GM21786 (cell line): ENCODE results near the gene RABL6.
"Not testable (repeated sequence)": the region's sequence is repeated elsewhere in the genome, so short reads cannot be mapped to it uniquely, and the experiment has no call there.

ENCODE experiments used
- ATAC-seq: cut with Tn5 transposase; IDR thresholded peaks from one replicate; pipeline ENCODE4 v1.9.1; 2021; ENCODE audit not compliant: unreplicated experiment

RABL6 gene

GRCh38 chr9:136774416-136775045, 33.2 kb upstream of the RABL6 start:
- no peak for ATAC-seq

DNA sequence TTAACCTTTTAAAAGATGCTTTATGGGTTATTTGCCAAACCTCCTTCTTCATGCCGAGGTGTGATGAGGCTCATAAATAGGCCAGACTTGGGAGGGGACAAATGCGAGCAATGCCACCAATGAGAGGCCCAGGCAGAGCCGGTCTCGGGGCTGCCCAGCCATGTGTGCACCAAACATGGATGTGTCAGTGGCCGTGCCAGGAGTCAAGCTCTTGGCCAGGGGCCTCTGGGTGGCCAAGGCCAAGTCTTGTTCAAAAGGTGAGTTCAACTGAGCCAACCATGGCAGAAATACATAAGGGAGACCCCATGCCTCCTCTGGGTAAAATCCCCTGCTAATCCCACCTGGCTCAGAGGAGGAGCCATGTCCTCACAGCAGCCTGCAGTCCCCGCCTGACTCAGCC, 32.6 kb upstream of the RABL6 start:
- ATAC-seq, result no peak

- no peak for ATAC-seq
These were observed 30.8 kb upstream of the RABL6 start for GRCh38 chr9:136776947-136777346.

DNA sequence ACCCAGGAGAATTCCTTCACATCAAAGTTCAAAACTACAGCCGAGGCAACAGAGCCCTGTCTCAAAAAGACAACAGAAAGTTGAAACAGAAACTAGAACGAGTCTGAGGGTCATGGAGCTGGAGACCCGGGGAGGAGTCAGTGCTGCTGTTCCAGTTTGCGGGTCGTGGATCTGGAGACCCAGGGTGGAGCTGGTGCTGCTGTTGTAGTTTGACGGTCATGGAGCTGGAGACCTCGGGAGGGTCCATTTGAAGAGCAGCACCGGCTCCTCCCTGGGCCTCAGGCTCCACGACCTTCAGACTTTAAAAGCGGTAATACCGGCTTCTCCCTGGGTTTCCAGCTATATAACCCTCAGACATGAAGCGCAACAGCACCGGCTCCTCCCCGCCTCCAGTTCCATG, 30.4 kb upstream of the RABL6 start:
- ATAC-seq, result no peak

DNA sequence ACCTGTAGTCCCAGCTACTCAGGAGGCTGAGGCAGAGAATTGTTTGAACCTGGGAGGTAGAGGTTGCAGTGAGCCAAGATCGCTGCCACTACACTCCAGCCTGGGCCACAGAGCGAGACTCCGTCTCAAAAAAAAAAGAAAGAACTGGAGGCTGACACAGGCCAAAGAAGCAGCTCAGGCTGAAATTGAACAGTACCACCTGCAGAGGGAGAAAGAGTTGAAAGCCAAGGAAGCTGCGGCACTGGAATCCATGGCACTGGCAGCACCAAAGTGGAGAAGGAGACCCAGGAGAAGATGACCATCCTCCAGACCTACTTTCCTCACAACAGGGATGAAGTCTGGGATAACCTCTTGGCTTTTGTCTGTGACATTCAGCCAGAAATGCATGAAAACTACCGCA, 27.9 kb upstream of the RABL6 start:
- ATAC-seq, result no peak

DNA sequence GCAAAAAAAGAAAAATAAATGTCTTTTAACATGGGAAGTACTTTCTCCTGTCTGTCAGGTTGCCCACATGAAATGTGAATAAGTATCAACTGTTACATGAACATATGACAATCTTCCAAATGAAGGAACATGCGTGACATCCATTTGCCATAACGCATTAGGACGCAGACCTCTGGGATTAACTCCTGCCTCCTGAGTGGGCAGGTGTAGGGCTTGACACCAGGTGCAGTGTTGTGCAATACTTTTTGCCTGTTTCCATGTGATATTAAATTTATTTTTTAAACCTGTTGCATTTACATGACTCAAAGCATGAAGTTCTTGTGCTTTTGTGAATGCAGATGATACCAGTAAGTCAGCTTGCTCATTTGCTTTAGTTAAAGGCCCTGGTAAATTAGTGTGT, 25.3 kb upstream of the RABL6 start:
- no peak for ATAC-seq

- no peak for ATAC-seq
These were observed 23.3 kb upstream of the RABL6 start for GRCh38 chr9:136784249-136784996.

GRCh38 chr9:136784997-136785361, 22.8 kb upstream of the RABL6 start:
- no peak for ATAC-seq

GRCh38 chr9:136785565-136786355, 22.0 kb upstream of the RABL6 start:
- ATAC-seq, result not testable (repeated sequence)

DNA sequence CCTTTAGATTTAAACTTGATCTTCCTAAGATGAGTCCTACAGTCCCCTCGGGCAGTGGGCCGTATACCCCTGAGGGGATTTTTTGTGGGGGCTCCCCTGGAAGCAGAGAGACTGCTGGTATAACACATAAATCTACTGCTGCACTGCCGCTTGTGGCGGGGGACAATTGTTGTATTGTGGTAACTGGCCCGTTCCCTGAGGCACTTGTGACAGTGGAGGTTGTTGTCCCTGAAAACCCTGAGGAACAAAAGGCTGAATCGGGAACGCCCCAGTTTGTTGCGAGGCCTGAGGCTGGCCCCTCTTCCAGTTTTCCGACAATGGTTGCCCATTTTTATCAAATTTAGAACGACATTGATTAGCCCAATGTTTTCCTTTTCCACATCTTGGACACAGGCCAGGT, 21.3 kb upstream of the RABL6 start:
- ATAC-seq, result no peak

DNA sequence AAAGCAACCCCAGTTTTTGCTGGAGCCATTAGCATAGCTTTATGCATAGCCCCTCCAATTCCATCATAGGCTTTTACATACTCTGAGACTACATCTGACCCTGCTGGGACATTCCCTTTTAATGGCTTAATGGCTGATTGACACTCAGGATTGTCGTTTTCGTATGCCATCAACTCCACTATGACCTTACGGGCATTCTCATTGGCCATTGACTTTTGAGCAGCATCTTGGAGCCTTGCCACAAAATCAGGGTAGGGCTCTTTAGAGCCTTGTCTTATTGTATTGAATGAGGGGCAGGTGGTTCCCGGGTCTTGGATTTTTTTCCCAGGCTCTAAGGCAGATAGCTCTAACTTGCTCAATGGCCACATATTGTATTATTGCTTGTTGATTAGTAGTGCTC, 20.8 kb upstream of the RABL6 start:
- not testable (repeated sequence) for ATAC-seq

GRCh38 chr9:136787690-136788400, 19.9 kb upstream of the RABL6 start:
- ATAC-seq, result no peak

- not testable (repeated sequence) for ATAC-seq
These were observed 18.9 kb upstream of the RABL6 start for GRCh38 chr9:136788644-136789522.

GRCh38 chr9:136789523-136789937, 18.2 kb upstream of the RABL6 start:
- no peak for ATAC-seq

DNA sequence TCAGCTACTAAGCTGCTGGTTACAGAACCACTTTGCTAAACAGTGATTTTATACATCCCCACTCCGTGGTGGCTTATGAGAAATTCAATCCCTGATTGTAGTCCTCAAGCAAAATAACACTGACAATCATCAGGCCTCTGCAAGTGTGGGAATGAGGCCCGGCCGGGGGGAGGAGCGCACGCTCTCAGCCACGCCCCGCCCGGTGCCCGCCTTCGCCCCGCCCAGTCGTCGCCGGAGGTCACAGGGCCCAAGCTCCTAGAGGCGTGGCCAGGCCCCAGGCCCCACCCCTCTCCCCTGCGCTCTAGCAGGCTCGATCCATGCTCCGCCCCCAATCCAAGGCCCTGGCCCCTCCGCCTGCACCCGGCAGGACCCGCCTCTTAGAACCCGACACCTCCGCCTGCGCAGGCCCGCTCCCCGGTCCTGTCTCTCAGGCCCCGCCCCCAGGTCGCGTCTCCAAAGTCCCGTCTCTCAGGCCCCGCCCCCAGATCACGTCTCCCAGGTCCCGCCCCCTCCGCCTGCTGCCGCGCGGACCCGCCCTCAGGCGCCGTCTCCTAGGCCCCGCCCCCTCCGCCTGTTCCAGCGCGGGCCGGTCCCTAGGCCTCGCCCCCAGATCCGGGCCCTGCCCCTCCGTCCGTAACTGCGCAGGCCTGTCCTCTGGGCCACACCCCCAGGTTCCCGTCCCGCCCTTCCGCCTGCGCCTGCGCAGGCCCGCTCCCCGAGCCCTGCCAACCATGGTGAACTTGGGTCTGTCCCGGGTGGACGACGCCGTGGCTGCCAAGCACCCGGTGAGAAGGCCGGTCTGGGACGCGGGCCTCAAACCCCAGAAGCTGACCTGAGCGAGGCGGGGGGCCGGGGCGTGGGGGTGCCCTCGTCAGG, 16.9 kb upstream of the RABL6 start, which contains the start of gene TMEM141:
Gene TMEM141 (plus strand): TSS at position 705 of the 876 bp plus-strand sequence. CDS start 27 bp downstream, at position 732.
- ATAC-seq, result peak; percentile 79

GRCh38 chr9:136791516-136792276, 16.1 kb upstream of the RABL6 start:
- peak; percentile 14 for ATAC-seq

DNA sequence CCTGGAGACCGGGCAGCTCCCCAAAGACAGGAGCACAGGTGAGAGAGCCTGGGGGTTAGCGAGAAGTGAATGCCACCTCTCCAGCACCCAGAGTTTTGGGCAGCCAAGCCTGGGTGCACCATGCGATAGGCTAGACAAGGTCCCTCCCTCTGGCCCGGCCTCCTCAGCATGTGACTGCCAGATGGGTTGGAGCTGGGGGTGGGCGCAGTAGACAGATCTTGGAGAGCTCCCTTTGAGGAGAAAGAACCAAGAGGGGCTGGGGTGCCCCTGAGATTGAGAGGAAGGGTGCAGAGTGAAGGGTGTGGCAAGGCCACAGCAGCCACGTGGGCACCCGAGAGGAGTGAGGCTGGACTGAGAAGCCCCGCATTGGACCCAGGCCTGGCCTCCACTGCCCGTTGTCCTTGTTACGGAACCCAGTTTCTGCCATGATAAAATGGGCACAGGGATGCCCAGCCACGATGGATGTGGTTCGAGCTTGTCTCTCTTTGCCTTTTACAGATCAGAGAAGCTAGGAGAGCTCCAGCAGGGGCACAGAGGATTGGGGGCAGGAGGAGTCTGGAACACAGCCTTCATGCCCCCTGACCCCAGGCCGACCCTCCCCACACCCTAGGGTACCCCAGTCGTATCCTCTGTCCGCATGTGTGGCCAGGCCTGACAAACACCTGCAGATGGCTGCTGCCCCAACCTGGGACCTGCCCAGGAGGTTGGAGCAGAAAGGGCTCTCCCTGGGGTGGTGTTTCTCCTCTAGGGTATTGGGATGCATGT, 15.2 kb upstream of the RABL6 start:
- ATAC-seq, result no peak
